Mesendoderm (in vitro differentiated cells): ENCODE results near the gene KBTBD2.

Source experiments
- DNase-seq: peaks from one replicate; pipeline ENCODE4 v3.0.0; 2013
- H2AK5ac ChIP-seq: 2 replicates; pipeline ENCODE4 v1.6.1; 2013; ENCODE audit warnings: low read length, inconsistent platforms
- H2BK120ac ChIP-seq: 2 replicates; pipeline ENCODE4 v1.6.1; 2013; ENCODE audit warnings: low read depth, mild to moderate bottlenecking, low read length, moderate library complexity, mixed read lengths
- H2BK15ac ChIP-seq: replicated peaks from 2 replicates; pipeline ENCODE4 v1.6.1; 2013; ENCODE audit warnings: low read depth, mild to moderate bottlenecking, moderate library complexity
- H2BK5ac ChIP-seq: 2 replicates; pipeline ENCODE4 v1.6.1; 2013; ENCODE audit warnings: low read length, inconsistent platforms
- H3K18ac ChIP-seq: 2 replicates; pipeline ENCODE4 v1.6.1; 2013; ENCODE audit warnings: mild to moderate bottlenecking, low read length, mixed read lengths
- H3K23ac ChIP-seq: one replicate; pipeline ENCODE4 v1.6.1; 2013; ENCODE audit warnings: low read length
- H3K27ac ChIP-seq: 2 replicates; pipeline ENCODE4 v1.5.1; 2013; ENCODE audit warnings: low read depth, mild to moderate bottlenecking, inconsistent platforms, low read length, moderate library complexity
- H3K27me3 ChIP-seq: 2 replicates; pipeline ENCODE4 v1.6.1; 2013; ENCODE audit warnings: low read length, control low read depth, mild to moderate bottlenecking, inconsistent platforms; ENCODE audit not compliant: insufficient read depth, poor library complexity
- H3K36me3 ChIP-seq: 2 replicates; pipeline ENCODE4 v1.6.1; 2013; ENCODE audit warnings: low read length, inconsistent platforms; ENCODE audit not compliant: control insufficient read depth, insufficient read depth
- H3K4ac ChIP-seq: one replicate; pipeline ENCODE4 v1.6.1; 2013; ENCODE audit warnings: low read depth, mild to moderate bottlenecking, low read length, moderate library complexity
- H3K4me1 ChIP-seq: 2 replicates; pipeline ENCODE4 v1.6.1; 2013; ENCODE audit warnings: low read depth, low read length, inconsistent platforms; ENCODE audit not compliant: control insufficient read depth
- H3K4me2 ChIP-seq: 2 replicates; pipeline ENCODE4 v1.6.1; 2013; ENCODE audit warnings: low read length
- H3K4me3 ChIP-seq: 2 replicates; pipeline ENCODE4 v1.5.1; 2013; ENCODE audit warnings: mild to moderate bottlenecking, low read length
- H3K56ac ChIP-seq: one replicate; pipeline ENCODE4 v1.6.1; 2013; ENCODE audit warnings: low read length
- H3K79me1 ChIP-seq: 2 replicates; pipeline ENCODE4 v1.6.1; 2013; ENCODE audit warnings: low read length, inconsistent platforms
- H3K79me2 ChIP-seq: 2 replicates; pipeline ENCODE4 v1.6.1; 2013; ENCODE audit warnings: mild to moderate bottlenecking, low read length; ENCODE audit not compliant: control insufficient read depth, insufficient read depth
- H3K9ac ChIP-seq: 2 replicates; pipeline ENCODE4 v1.6.1; 2013; ENCODE audit warnings: low read length, inconsistent platforms
- H4K5ac ChIP-seq: one replicate; pipeline ENCODE4 v1.6.1; 2013; ENCODE audit warnings: low read length
- H4K8ac ChIP-seq: one replicate; pipeline ENCODE4 v1.6.1; 2013; ENCODE audit warnings: low read depth, mild to moderate bottlenecking, control low read depth, low read length, moderate library complexity
- WGBS: extraction: QIAGEN DNeasy Blood & Tissue Kit; methylation state at CpG from one replicate; pipeline ENCODE4 v1.1.7; 2013; ENCODE audit warnings: low lambda C conversion rate, missing lambda C conversion rate; ENCODE audit not compliant: insufficient coverage; ENCODE audit errors: extremely low coverage; 5-methylcytosine and 5-hydroxymethylcytosine counted together

The KBTBD2 gene

DNA sequence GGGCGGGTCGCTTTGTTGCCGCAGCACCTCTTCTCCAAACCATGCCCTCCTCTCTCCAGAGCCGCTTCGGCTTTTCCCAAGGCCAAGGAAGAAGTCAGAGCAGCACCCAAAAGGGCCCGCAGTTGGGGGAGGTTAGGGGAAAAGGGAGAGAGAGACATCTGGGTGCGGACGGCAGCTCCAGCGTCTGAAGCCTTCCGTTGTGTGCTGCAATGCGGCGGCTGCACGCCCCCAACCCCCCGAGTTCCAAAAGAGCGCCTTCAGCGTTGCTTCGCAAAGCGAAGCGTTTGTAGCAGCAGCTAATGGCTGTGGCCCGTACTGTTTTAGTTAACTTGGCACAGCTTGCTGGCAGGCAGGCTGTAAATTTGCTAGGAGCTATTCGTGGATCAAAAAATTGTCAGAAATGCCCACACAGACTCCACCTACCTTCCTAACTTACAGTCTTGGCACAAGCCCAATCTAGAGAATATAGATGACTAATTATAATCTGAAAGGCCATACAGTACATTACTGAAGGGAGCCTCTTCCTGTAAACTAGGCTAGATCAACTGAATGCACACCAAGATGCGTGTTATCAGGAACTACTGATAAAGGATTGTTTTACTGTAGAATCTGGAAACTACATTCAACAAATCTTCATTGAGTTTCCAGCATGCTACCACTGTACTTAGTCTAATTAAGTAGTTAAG is 1.1 kb upstream of the KBTBD2 start:
- H3K4me3 ChIP-seq = peak overlapping the region; percentile 60
- WGBS = no CpG with 5 or more reads among the region's 22 CpGs
- no peak overlapping the region for H3K23ac ChIP-seq
- peak overlapping the region; percentile 97 for H3K18ac ChIP-seq
- no peaks in the 10 kb centered on the region for H3K79me1 ChIP-seq
- peak overlapping the region; percentile 74 for H2BK5ac ChIP-seq
- H3K9ac ChIP-seq = peak overlapping the region; percentile 80
- H3K27me3 ChIP-seq = no peaks in the 10 kb centered on the region
- H2AK5ac ChIP-seq = no peak overlapping the region
- H2BK15ac ChIP-seq = no peak overlapping the region
- DNase-seq = peak; percentile 25
- no peaks in the 10 kb centered on the region for H3K36me3 ChIP-seq
- H3K4ac ChIP-seq = peak overlapping the region; percentile 82
- H4K8ac ChIP-seq = peak overlapping the region; percentile 97
- peak overlapping the region; percentile 65 for H2BK120ac ChIP-seq
- peaks cover 31% of the 10 kb centered on the region for H3K79me2 ChIP-seq
- H4K5ac ChIP-seq = peak overlapping the region; percentile 97
- H3K4me2 ChIP-seq = peak overlapping the region; percentile 83
- peak overlapping the region; percentile 100 for H3K27ac ChIP-seq
- H3K56ac ChIP-seq = peak overlapping the region; percentile 92
- H3K4me1 ChIP-seq = peaks cover 4% of the 10 kb centered on the region

DNA sequence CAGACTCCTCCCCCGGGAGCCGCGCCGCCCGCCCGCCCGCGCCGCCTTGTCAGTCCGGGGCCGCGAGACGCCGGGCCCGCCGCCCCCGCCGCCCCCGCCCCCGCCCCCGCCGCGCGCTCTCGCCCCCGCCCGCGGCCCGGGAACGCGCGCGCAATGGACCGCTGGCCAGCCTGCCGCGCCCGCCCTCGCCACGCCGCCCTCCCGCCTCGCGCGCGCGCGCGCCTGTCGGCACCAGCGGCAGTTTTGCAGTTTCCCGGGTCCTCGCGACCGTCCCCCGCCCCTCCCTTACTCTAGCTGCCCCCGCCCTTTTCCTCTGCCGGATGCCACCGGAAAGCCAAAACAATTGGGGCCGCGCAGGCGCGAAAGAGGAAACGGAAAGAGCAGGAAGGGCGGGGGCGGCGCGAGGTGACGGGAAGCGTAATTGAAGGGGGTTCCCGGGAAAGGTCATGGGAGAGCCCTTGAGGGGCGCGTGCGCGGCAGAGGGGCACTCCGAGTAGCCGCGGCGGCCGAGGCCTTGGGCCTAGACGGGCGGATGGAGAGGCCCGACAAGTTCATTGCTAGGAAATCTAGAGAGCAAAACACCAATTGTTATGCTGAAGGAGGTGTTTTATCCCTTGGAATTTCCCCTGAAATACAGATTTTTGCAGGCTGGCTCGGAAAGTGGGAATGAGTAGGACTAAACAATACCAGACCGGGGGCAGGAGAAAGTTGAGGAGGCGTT is 400 bp upstream of the KBTBD2 start:
- Histone ChIP-seq H2BK15ac (peak overlapping the region; percentile 9), H4K5ac (peak overlapping the region; percentile 97), H3K56ac (peak overlapping the region; percentile 98), H3K4me2 (peak overlapping the region; percentile 83), H3K4me1 (peaks cover 4% of the 10 kb centered on the region), H3K9ac (peak overlapping the region; percentile 99), H3K79me1 (peaks cover under 1% of the 10 kb centered on the region), H2BK120ac (peak overlapping the region; percentile 29), H3K4me3 (peak overlapping the region; percentile 60), H3K36me3 (no peaks in the 10 kb centered on the region), H2AK5ac (no peak overlapping the region), H2BK5ac (peak overlapping the region; percentile 74), H4K8ac (peak overlapping the region; percentile 100), H3K4ac (peak overlapping the region; percentile 85), H3K27me3 (no peaks in the 10 kb centered on the region), H3K18ac (peak overlapping the region; percentile 97), H3K27ac (peak overlapping the region; percentile 100), H3K23ac (no peak overlapping the region), H3K79me2 (peaks cover 38% of the 10 kb centered on the region)
- DNase-seq = peak; percentile 99
- no CpG with 5 or more reads among the region's 85 CpGs for WGBS

DNA sequence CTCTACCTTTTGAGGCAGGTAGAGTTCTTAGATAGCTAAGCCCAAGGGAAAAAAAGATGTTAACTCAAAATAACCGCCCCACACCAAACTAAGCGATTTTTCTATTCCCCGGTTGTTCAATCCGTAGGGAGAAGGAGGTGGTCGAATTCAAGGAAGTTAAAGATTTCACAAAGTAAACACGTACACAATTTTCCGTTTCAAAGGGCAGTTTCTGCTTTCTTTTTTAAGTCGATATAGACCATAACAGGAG is 842 bp downstream of the KBTBD2 start:
- Histone ChIP-seq H3K23ac (no peak overlapping the region), H3K79me1 (peaks cover 2% of the 10 kb centered on the region), H3K27ac (peak overlapping the region; percentile 100), H3K4me2 (peak overlapping the region; percentile 74), H3K4me1 (peaks cover 4% of the 10 kb centered on the region), H2BK15ac (no peak overlapping the region), H2BK120ac (peak overlapping the region; percentile 79), H2AK5ac (peak overlapping the region; percentile 78), H3K36me3 (no peaks in the 10 kb centered on the region), H3K9ac (peak overlapping the region; percentile 99), H3K27me3 (no peaks in the 10 kb centered on the region), H3K4me3 (peak overlapping the region; percentile 99), H3K4ac (peak overlapping the region; percentile 85), H3K79me2 (peaks cover 49% of the 10 kb centered on the region), H4K5ac (no peak overlapping the region), H3K18ac (peak overlapping the region; percentile 96), H3K56ac (peak overlapping the region; percentile 98), H2BK5ac (peak overlapping the region; percentile 92), H4K8ac (no peak overlapping the region)
- DNase-seq = no peak
- WGBS = no CpG with 5 or more reads among the region's 8 CpGs

DNA sequence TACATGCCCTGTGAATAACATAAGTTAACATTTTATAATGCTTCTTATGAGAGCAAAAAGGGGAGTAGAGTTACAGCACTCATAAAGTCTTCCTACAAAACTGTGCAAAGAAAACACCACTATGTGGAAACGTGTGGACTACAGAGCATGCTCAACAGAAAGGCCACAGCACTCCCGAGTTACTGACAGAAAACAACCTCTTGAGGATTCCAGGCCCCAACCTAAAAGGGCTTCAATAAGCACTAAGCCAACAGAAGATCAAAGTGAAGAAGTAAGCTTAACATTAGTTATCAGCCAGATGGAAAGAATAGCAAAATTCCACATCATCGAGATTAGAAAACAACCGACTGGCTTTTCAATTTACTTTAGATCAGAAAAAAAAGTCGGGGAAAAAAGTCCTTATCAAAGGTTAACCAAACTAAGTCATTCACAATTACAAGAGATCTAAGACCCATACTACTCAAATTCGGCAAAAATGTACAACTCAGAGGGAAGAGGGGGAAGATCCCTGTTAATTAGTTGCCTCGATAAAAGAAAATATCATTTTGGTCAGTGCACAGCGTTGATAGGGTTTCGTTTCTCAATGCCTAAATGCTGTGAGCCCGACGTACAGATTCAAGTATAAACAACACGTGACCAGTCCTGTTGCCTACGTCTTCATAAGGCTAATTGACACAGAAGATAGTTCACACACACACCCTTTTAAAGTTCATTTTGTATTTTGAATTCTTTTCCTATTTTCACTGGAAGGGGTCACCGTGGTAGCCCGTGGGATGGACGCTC is 1.4 kb downstream of the KBTBD2 start:
- Histone ChIP-seq H3K56ac (peak overlapping the region; percentile 98), H3K9ac (peak overlapping the region; percentile 99), H3K27ac (peak overlapping the region; percentile 100), H2BK5ac (peak overlapping the region; percentile 55), H3K79me2 (peaks cover 52% of the 10 kb centered on the region), H2BK120ac (peak overlapping the region; percentile 79), H3K23ac (no peak overlapping the region), H3K4ac (peak overlapping the region; percentile 85), H4K8ac (no peak overlapping the region), H3K18ac (peak overlapping the region; percentile 96), H3K36me3 (no peaks in the 10 kb centered on the region), H3K79me1 (peaks cover 2% of the 10 kb centered on the region), H3K27me3 (no peaks in the 10 kb centered on the region), H4K5ac (no peak overlapping the region), H2BK15ac (no peak overlapping the region), H2AK5ac (peak overlapping the region; percentile 78), H3K4me1 (peaks cover 4% of the 10 kb centered on the region), H3K4me3 (peak overlapping the region; percentile 99), H3K4me2 (peak overlapping the region; percentile 74)
- no CpG with 5 or more reads among the region's 16 CpGs for WGBS
- peak; percentile 55 for DNase-seq

DNA sequence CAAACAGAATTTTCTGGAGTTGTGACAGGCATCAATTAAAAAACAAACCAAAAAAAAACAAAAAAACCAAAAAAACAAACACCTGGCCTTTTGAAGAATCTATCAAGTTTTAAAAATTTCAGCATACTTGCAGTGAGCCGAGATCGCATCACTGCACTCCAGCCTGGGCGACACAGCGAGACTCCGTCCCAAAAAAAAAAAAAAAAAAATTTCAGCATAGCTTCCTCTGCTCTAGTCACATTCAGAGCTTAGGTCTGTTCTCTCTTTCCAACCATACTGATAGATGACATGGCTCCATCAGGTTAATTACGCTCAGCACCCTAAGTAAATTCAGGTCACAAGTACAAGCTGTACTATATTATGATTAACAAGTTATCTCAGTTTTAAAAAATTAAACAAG is 3.1 kb downstream of the KBTBD2 start:
- no peak overlapping the region for H2AK5ac ChIP-seq
- DNase-seq = no peak
- H2BK5ac ChIP-seq = no peak overlapping the region
- H3K36me3 ChIP-seq = no peaks in the 10 kb centered on the region
- H3K18ac ChIP-seq = no peak overlapping the region
- H3K23ac ChIP-seq = no peak overlapping the region
- no peak overlapping the region for H3K4me3 ChIP-seq
- no peak overlapping the region for H3K9ac ChIP-seq
- H3K79me1 ChIP-seq = peaks cover 2% of the 10 kb centered on the region
- H4K5ac ChIP-seq = no peak overlapping the region
- no peaks in the 10 kb centered on the region for H3K27me3 ChIP-seq
- no peak overlapping the region for H4K8ac ChIP-seq
- no peak overlapping the region for H3K27ac ChIP-seq
- H3K79me2 ChIP-seq = peaks cover 61% of the 10 kb centered on the region
- H3K56ac ChIP-seq = no peak overlapping the region
- H2BK15ac ChIP-seq = no peak overlapping the region
- H3K4ac ChIP-seq = no peak overlapping the region
- no peak overlapping the region for H2BK120ac ChIP-seq
- peaks cover 4% of the 10 kb centered on the region for H3K4me1 ChIP-seq
- no CpG with 5 or more reads among the region's 6 CpGs for WGBS
- H3K4me2 ChIP-seq = no peak overlapping the region
